Stimulated activated CD4-positive, alpha-beta T cell treated with anti-CD3 and anti-CD28 coated beads, Interleukin-1b, Interleukin-23, amount 100 ng/mL, for 24 hours (primary cell): ENCODE data around the gene PTPRR.

Experiments
- DNase-seq, 4 experiments: peaks; one replicate each; pipeline ENCODE4 v3.0.0-alpha.2; 2020; ENCODE audit warnings: low read depth in 4 of 4, low spot score in 1 of 4

Gene PTPRR

DNA sequence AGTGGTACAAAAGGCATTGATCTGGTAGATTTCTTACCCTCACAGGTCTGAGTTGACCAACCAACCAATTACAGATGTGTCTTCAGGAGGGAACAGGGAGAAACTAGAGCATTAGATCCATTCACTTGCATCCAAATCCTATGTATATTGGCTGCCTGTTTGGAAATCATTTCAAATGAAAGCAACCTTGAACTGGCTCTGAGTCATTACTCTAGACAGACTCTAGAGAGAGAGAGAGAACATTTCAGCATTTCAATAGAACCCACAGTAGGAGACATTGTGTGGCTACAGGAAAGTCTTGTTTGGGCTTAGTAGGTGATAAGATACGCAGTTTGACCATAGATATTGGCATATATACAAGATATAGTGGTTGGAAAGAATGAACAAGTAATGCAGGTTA lies 114.5 kb downstream of the PTPRR start:
- no peak for DNase-seq

DNA sequence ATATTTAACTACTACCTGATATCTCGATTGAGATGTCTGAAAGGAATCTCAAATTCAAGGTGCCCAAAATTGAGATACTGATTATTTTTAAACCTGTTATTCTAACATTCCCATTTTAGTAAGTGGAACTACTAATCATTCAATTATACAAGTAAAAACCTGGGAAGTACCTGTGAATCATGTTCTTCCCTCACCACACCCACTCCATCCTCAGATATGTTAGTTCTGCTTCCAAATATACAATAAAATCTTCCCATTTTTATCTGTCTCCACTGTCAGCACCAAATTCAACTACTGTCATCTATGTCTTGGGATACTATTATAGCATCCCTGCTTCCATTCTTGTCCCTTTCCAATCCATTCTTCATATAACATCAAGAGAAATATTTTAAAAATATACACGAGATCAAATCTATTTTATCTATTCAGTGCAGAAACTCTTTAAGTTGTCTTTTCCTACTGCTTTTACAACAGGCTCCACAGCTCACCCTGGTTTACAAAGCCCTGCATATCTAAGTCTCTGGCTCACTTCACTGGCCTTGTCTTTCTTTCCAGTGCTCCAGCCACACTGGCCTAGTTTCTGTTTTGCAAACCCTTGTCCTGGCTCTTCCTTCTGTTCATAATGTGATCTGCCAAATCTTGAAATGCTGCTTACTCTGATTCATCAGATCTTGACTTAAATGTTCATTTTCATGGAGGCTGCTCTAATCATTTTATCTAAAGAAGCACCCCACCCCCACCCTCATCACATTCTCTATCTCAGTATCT lies 122.3 kb downstream of the PTPRR start:
- DNase-seq, result no peak

DNA sequence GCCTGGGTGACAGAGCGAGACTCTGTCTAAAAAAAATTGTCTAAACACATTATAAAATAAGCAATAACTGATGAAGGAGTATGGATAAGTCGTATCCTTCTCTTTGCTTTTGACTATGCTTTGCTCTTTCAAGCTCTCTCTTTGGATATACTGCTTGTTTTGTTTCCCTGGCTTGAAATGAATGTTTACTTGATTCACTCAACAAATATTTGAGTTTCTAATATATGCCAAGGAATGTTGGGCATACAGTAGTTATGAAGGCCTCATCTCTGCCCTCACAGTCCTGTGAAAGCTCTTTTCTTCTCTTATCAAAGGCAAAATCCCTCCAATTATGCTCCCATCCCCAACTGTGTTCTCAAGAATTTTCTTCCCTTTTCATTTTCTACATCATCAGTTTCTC lies 123.5 kb downstream of the PTPRR start:
- no peak for DNase-seq

DNA sequence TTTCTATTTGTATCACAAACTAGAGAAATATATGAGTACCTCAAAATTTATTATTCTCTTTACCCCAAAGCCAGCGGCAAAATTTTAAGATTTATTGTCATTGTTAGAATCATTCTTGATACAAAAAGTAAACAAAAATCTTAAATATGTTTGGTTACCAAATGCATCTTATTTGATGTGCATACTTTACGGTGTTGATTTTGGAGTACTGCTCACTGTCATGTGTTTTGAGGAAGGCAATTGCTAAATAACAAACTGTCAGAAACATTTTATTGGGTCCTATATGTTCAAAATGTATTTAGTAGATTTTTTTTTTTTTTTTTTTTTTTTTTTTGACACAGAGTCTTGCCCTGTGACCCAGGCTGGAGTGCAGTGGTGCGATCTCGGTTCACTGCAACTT lies 124.9 kb downstream of the PTPRR start:
- DNase-seq, result no peak

DNA sequence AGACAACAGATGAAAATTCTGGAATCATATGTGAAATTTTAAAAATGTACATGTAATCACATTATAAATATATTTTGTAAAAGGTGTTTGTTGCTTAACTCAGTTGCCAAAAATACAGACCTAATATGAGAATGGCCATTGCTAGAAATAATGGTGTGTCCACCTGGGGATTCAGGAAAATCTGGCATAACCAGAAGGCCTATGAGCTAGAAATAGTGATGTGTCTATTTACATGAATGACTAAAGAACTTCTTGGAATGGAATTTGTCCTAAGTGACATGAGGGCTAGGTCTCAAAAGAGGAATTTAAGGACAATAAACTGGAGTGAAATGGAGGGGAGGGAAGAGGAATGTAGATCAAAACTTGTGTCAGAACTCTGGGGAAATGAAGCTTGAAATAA lies 126.4 kb downstream of the PTPRR start:
- no peak for DNase-seq

DNA sequence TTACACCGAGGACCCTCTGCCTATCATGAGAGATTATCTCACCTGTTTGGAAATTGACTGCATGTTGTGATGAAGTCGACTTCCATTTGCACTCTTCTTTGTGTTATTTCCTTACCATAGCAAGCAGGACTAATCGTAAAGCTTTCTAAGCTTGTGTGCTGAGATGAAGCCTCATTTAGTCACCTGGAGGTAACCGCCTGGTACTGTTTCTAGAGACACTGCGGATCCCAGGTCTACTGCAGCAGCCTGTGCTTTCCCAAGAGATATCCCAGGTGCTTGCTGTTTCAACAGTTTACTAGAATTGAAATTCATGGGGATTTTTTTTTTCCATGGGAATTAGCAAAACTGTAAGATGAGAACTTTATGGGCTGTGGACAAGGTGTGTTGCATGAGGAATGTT lies 131.8 kb downstream of the PTPRR start:
- DNase-seq, result no peak

DNA sequence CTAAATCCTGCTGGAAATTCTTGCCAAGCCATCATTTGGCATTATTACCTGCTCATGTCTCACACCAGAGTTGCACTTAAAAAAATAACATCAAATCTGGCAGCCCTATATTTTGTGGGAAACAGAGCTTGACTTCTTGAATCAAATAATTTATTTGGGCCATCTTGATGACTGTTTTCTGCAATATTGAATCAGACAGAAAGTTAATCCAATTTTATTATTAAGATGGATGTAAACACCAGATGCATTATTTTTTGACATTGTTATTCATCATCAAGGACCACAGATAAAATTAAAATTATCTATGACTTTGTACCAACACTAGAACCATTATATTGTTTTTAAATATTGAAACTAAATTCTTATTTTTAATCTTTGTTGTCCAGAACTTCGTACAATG lies 132.9 kb downstream of the PTPRR start:
- DNase-seq, result no peak

DNA sequence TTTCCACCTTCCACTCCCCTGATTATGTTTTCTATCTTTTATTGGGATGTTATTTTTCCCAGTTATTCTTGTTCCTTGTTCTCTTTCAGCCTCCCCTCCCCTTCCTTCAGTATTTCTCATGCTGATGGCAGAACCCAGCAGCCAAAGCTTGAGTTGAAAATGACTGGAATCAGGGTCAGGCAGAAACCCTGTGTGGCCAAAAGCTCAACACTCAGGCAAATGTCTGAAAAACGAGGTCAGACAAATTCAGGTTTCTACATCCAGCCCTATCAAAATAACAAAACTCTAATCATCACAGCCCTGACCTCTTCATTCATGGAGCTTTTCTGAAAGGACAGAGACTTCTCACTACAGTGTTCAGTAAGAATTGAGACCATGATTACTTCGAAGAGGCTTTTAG lies 134.6 kb downstream of the PTPRR start:
- no peak for DNase-seq

DNA sequence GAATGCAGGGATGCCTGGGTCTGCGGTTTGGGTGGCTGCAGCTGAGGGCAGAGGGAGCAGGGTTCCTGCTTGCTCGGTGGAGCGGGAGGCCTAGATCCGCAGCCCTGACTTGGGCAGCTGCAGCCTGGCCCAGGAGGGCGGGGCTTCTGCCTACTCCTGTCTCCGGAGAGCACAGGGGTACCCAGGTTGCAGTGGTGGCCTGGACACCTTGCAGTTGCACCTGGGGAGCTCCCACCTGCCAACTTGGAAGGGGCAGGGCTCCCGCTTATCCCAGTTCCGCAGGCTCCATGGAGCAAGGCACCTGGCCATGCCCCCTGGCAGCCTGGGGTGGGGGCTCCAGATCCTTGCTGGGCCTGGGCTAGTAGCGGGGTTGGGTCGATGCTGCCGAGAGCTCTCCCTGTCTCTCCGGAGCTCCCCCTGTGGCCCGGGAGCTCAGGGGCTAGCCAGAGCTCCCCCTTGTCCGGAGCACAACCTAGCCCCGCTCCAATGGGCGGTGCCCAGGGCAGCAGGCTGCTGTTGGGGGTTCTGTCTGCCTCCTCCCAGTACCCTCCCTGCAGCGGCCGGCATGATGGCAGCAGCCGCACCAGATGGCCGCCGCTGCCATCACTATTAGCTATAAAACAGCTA lies 136.4 kb downstream of the PTPRR start:
- no peak for DNase-seq

DNA sequence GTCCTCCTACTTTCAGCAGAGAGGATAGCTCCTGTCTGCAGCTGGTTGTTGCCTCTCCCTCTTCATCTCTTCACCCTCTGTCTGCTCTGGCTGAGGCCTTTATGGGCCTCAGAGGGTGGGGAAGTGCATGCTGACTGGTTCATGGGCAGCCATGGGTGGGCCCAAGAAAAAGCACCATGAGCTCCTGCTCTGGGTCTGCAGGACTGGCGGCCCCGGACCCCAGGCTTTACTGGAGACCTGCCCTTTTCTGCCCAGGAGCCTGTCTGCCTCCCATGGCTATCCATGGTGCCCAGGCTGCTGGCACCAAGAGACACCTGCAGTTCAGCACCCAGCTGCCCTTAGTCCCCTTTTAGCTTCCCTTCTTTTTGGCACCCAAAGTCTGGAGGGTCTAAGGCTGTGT lies 137.1 kb downstream of the PTPRR start:
- DNase-seq, result no peak

DNA sequence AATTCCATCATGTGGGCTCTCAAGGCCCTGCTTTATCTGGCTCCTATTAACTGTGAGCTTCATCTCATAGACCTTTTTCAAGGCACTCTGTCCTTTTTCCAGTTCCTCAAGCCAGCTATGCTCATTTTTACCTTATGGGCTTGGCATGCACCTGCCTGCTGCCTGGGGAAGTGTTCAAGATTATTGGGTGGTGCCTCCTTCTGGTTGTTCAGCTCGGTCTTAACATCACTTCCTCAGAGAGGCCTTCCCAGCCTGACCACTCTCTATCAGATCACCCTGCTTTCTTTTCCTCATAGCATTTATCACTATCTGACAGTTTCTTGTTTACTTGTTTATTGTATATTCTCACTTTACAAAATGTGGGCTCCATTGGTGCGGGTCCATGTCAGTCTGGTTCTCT lies 141.3 kb downstream of the PTPRR start:
- no peak for DNase-seq

DNA sequence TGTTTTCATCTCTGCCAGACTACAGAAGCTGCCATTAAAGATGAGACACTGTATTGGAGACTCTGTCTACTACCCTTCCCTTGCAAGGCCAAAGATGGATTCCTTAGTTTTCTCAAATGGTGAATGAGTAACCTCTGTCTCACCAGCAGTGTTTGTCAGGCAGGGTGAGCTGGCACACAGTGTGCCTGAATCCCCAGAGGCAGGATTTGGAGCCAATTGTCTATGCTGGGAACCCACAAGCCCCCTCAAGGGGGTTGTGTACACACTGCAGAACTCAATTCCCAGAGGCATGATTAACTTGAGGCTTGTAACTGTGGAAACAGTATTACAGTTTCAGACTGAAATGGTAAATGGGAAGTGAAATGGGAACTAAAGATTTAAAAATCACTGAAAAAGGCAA lies 146.5 kb downstream of the PTPRR start:
- DNase-seq, result no peak

DNA sequence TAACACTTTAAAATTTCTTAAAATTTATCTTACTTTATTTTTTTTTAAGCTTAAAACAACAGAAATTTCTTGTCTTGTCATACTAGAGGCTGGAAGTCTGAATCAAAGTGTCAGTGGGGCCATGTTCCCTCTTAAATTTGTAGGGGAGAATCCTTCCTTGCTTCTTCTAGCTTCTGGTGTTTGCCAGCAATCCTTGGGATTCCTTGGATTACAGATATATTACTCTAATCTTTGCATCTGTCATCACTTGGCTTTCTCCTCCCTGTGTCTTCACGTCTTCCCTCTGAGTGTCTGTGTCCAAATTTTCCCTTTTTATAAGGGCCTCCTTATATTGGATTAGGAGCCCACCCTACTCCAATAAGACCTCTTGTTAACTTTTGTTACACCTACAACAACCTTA lies 147.7 kb downstream of the PTPRR start:
- DNase-seq, result no peak

DNA sequence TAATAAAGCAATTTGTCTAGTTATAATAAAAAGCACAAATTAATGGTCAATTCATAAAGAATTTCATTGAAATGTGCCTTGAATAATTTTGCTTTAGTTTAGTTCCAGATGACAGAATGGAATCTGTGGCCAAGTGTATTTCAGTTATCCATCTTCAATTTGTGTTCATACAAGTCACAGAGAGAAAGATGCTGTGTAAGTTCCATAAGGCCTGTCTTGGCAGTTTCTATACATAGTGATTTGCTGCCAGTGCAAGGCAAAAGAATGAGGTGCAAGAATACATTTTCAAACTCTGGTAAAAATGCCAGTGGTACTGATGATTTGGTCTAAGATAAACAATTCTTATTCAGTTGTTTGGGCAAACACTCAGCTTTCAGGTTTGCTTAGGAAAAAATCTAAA lies 149.0 kb downstream of the PTPRR start:
- no peak for DNase-seq

DNA sequence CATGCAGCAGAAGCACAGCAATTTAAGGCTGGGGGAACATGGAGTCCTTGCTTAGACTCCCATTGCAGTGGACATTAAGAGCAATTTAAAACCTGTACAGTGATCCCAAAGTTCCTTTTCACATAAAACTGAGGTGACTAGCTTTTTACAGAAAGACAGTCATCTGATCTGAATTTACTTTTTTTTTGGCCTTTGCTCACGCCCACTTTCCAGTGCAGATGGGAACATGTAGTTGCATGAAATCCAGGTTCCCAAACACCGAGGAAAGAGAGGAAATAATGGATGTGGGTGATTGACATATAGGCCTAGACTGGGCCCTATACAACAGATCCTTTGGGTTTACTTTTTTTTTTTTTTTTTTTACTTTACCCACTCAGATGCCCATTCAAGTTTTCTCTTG lies 156.9 kb downstream of the PTPRR start:
- DNase-seq, result no peak

DNA sequence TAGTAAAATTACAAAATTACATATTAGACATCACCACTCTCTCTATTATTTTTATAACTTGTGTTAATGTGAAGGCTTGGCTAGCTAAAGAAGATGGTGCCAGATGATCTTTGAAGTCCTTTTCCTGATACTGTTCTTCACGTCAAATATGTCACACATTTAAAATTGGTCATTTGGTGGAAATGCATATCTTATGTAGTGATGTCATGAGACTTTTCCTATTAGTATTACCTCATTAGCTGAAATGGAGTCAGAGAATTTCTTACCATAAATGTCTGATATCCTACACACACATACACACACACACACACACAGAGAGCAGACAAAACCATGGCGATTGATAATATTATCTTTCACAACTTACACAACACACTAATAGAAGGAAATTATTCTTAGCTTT lies 158.5 kb downstream of the PTPRR start:
- DNase-seq, result no peak

DNA sequence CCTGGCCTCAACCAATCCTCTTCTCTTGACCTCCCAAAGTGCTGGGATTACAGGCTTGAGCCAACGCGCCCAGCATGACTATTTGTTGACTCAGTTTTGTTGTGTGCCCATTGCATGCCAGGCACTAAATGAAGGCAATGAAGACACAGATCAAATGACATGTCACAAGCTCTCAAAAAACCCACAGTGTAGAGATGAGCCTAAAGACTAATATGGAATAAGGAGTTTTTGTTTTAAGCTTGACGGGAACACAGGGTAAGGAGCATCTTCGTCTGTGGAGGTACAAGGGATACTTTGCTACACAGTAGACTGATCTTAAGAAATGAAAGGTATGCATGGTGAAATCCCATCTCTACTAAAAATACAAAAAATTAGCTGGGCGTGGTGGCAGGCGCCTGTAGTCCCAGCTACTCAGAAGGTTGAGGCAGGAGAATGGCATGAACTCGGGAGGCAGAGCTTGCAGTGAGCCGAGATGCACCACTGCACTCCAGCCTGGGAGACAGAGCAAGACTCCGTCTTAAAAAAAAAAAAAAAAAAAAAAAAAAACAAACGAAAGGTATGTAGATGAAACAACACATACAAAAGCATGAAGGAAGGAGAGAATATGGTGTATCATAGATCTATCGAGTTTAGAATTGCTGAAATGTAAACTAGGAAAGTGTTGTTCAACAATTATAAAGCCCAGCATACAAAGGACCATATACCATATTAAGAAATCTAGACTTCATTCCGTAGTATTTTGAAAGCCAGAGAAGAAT lies 161.2 kb downstream of the PTPRR start:
- no peak for DNase-seq

DNA sequence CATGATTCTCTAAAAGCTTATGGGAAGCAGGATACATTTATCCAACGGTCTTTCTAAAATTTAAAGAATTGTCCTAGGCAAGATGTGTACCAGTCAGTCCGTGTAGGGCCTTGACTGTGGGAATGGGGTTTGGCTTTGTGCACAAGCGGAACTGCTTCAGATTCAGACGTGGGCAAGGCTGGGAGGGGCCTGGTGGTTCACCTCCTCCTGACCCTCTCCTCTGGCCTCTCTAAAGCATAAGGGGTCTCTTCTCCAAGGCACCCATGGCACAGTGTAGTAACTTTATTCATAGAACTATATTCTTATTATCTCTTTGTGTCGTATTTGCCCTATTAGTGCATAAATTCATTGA lies 162.1 kb downstream of the PTPRR start:
- DNase-seq, result no peak

DNA sequence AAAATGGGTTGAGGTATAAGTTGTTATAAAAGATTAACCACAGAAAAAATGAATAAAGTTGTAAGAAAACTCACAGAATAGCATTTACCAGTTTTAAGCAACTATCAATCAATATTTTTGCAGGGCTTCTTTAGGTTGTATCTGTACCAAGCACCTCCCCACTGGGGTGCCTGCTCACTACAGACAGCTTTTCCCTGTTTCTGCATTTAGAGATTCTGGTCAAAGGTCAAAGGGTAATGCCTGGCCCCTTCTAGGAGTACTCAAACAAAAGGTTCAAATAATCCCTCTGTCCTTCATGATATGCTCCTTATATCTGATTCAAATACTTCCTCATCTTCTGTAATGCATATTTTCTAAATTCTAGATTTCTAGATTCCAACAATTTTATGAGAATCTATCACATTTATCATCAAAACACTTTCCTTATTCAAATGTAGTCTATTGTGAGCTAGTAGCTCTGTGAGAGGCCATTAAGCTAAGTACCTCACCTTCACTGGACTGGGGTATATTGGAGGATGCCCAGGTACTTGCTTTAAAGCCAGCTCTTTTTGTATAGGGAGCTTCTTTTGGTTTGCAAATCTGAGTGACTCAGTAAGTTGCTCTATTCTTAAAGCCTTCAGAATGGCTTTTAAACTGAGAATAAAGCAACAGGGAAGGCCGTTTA lies 162.6 kb downstream of the PTPRR start:
- DNase-seq, result no peak

DNA sequence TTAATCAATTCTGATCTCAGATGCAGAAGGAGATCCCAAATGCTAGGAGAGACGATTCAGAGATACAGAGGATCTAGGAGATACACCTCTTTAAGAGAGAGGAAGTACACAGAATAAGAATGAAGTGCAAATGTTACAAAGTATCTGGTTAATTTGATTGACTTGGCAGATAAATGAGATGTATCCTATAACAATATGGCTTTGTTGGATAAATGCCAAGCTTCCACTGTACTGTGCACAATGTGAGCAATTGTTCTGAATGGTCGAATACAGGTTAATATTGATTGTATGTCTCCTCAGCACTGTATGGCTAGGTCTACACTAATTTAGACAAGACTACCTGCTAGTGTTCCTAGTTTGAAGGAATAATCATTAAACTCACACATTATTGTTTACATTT lies 163.7 kb downstream of the PTPRR start:
- no peak for DNase-seq

DNA sequence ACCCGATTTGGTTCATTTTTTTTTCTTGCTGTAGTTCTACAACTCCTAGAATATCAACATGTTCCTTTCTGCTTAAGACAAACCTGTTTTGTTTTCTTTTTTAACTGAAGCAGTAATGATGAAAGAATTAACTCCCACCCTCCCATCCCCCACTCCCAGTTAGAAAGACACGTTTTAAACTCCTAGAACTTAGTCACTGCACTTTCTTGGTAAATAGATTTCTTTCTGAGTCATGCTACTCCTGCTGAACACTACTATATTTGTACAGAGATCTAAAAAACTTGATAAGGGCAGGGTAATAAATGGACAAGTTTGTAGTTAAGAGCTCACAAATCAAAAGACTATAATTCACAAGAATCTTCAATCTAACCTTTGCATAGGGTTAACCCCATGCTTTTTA lies 164.4 kb downstream of the PTPRR start:
- no peak for DNase-seq

DNA sequence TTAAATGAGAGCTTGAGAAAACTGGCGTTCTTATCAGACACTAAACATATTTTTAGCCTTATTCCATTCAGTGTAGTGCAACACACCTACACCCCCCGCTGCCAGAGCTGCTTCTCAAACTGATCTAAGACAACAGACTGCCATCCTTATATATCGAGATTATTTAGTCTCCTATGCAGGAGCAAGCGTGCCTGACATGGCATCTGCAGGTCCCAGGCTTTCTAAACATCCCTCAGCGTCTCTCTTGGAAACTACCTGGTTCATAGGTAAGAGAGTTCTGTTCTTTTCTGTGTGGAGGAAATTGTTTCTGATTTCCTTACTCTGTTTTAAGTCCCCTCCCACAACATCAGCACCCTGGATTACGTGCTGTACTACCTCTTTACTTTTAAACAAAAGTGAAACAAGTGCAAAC lies 166.2 kb downstream of the PTPRR start:
- DNase-seq, result no peak
